ENCODE measurements around the gene HPSE.

Gene HPSE

GRCh38 chr4:83285055-83285407, 49.6 kb downstream of the HPSE start:
- H3K79me2 ChIP-seq (ENCODE audit: insufficient read depth, low read length): 0 out of 2 replicates have a peak, but pooled peaks cover 2% of the 10 kb centered on the region
- peak overlapping the region; percentile 71 for H3K9ac ChIP-seq (ENCODE audit: low read length)
- peak overlapping the region; percentile 99 for H2AFZ ChIP-seq (ENCODE audit: low read length)
- peak overlapping the region; percentile 30 for H3K27ac ChIP-seq (ENCODE audit: low read depth, low read length, poor library complexity, severe bottlenecking)
- TF ChIP-seq CTCF (IDR thresholded peaks at IDR 0.05; ENCODE audit: low read length) (no peak), EZH2 (IDR thresholded peaks at IDR 0.05; ENCODE audit: borderline replicate concordance, low read length) (no peak)
- H3K27me3 ChIP-seq (ENCODE audit: insufficient read depth, low read length): no peaks in the 10 kb centered on the region
- H3K4me1 ChIP-seq (ENCODE audit: insufficient read depth, low read length, severe bottlenecking): peaks cover 32% of the 10 kb centered on the region
- no peaks in the 10 kb centered on the region for H3F3A ChIP-seq (ENCODE audit: insufficient read depth, low read length)
- H3K36me3 ChIP-seq (ENCODE audit: insufficient read depth, low read length): no peaks in the 10 kb centered on the region
- no peaks in the 10 kb centered on the region for H3K9me3 ChIP-seq (ENCODE audit: low read length)
- H4K20me1 ChIP-seq (ENCODE audit: insufficient read depth, low read length): no peaks in the 10 kb centered on the region
- H3K4me2 ChIP-seq (ENCODE audit: low read length): peak overlapping the region; percentile 89
- peak overlapping the region; percentile 75 for H3K4me3 ChIP-seq (ENCODE audit: low read depth, low read length, poor library complexity, severe bottlenecking)
- no peaks in the 10 kb centered on the region for H3K9me2 ChIP-seq (ENCODE audit: low read depth, low read length)

- Histone ChIP-seq H3K27me3 (ENCODE audit: insufficient read depth, low read length) (no peaks in the 10 kb centered on the region), H3F3A (ENCODE audit: insufficient read depth, low read length) (no peaks in the 10 kb centered on the region), H3K4me2 (ENCODE audit: low read length) (peak within 1 kb of the TSS; percentile 89), H4K20me1 (ENCODE audit: insufficient read depth, low read length) (no peaks in the 10 kb centered on the region), H3K9me2 (ENCODE audit: low read depth, low read length) (no peaks in the 10 kb centered on the region), H3K79me2 (ENCODE audit: insufficient read depth, low read length) (0 out of 2 replicates have a peak, but pooled peaks cover 5% of the 10 kb centered on the region), H3K9me3 (ENCODE audit: low read length) (no peaks in the 10 kb centered on the region), H2AFZ (ENCODE audit: low read length) (peak within 1 kb of the TSS; percentile 99), H3K9ac (ENCODE audit: low read length) (peak within 1 kb of the TSS; percentile 71), H3K4me1 (ENCODE audit: insufficient read depth, low read length, severe bottlenecking) (peaks cover 32% of the 10 kb centered on the region), H3K27ac (ENCODE audit: low read depth, low read length, poor library complexity, severe bottlenecking) (peak within 1 kb of the TSS; percentile 30), H3K36me3 (ENCODE audit: insufficient read depth, low read length) (no peaks in the 10 kb centered on the region), H3K4me3 (ENCODE audit: low read depth, low read length, poor library complexity, severe bottlenecking) (peak within 1 kb of the TSS; percentile 75)
- TF ChIP-seq EZH2 (IDR thresholded peaks at IDR 0.05; ENCODE audit: borderline replicate concordance, low read length) (no peak), CTCF (IDR thresholded peaks at IDR 0.05; ENCODE audit: low read length) (peak; percentile 15; the same call in 1 of the 2 replicates)
Measured at GRCh38 chr4:83284193-83285054, 50.2 kb downstream of the HPSE start, which contains the start of gene COQ2. Gene COQ2, minus strand, starts transcription at chr4:83284798. Its CDS starts 34 bp downstream, at chr4:83284764.

- H3F3A ChIP-seq (ENCODE audit: insufficient read depth, low read length): no peaks in the 10 kb centered on the region
- H3K4me2 ChIP-seq (ENCODE audit: low read length): peak overlapping the region; percentile 89
- H3K9me2 ChIP-seq (ENCODE audit: low read depth, low read length): no peaks in the 10 kb centered on the region
- H2AFZ ChIP-seq (ENCODE audit: low read length): no peak overlapping the region
- no peak overlapping the region for H3K27ac ChIP-seq (ENCODE audit: low read depth, low read length, poor library complexity, severe bottlenecking)
- no peaks in the 10 kb centered on the region for H3K36me3 ChIP-seq (ENCODE audit: insufficient read depth, low read length)
- H3K4me1 ChIP-seq (ENCODE audit: insufficient read depth, low read length, severe bottlenecking): peaks cover 32% of the 10 kb centered on the region
- H3K9me3 ChIP-seq (ENCODE audit: low read length): no peaks in the 10 kb centered on the region
- H3K27me3 ChIP-seq (ENCODE audit: insufficient read depth, low read length): no peaks in the 10 kb centered on the region
- H3K79me2 ChIP-seq (ENCODE audit: insufficient read depth, low read length): 0 out of 2 replicates have a peak, but pooled peaks cover 5% of the 10 kb centered on the region
- H4K20me1 ChIP-seq (ENCODE audit: insufficient read depth, low read length): no peaks in the 10 kb centered on the region
- H3K4me3 ChIP-seq (ENCODE audit: low read depth, low read length, poor library complexity, severe bottlenecking): peak overlapping the region; percentile 75
- TF ChIP-seq EZH2 (IDR thresholded peaks at IDR 0.05; ENCODE audit: borderline replicate concordance, low read length) (no peak), CTCF (IDR thresholded peaks at IDR 0.05; ENCODE audit: low read length) (no peak)
- H3K9ac ChIP-seq (ENCODE audit: low read length): no peak overlapping the region
Measured at GRCh38 chr4:83283181-83283580, 51.5 kb downstream of the HPSE start.
